Smooth muscle cell of the brain vasculature (primary cell): ENCODE results near the gene DEAF1.
"Not testable (repeated sequence)": the region's sequence is repeated elsewhere in the genome, so short reads cannot be mapped to it uniquely, and the experiment has no call there.

Experiments used
- DNase-seq: peaks from one replicate; pipeline ENCODE4 v3.0.0-alpha.2; 2012; ENCODE audit warnings: low read depth, low spot score

DEAF1 gene

DNA sequence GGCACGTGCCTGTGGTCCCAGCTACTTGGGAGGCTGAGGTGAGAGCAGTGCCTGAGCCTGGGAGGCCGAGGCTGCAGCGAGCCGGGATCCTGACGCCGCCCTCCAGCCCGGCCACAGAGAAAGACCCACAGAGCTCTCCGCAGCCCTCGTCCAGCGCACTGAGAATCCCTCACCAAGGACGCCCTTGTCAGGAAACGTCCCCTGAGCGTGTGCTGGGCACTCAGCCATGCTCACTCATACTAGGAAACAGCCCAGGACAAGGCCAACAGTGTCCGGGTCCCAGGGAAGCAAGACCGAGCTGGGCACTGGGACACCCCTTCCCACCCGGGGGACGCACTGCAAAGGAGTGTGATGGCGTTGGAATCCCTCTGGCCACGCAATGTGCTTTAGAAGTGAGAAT, 14.5 kb downstream of the DEAF1 start:
- DNase-seq, result no peak

DNA sequence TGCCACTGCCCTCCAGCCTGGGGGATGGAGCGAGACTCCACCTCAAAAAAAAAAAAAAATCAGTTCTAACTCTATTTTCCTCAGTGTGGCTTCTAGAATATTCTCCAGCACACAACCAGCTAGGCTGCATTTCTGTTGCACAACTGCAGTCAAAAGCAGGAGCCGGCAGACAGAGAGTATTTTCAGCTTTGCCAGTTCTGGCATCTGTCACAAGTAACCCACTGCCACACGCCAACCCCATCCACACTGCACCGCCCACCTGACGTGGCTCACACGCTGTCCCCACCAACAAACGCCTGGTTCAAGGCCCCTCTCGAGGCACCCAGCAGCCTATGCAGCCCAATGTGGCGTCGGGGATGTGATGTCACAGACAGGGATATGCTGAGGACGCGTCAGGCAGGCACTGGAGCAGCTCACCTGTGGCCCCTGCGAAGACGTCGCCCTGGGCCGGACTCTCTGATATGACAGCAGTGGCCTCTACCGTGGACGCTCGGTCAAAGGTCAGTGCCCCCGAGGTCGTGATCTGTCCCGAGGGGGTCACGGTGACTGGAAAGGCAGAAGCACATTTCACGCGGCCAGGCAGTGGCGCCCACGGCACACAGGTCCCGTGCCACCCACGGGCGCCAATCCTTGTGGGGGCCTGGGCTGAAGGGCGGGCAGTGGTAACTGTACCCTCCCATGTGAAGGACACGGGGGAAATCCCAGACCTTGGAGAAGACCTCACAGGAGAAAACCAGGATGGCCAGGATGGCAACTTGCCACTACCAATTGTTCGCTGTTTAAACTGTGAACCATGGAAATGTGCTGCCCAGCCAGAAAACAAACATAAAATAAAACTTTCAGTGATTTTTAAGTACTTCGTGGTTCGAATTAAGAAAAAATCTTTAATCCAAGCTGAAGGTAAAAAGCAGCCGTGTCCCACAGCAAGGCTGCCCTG, 15.5 kb downstream of the DEAF1 start:
- DNase-seq, result no peak

- DNase-seq, result no peak
Measured at GRCh38 chr11:678297-678696, 16.7 kb downstream of the DEAF1 start.

- no peak for DNase-seq
Measured at GRCh38 chr11:674406-674805, 20.6 kb downstream of the DEAF1 start.

DNA sequence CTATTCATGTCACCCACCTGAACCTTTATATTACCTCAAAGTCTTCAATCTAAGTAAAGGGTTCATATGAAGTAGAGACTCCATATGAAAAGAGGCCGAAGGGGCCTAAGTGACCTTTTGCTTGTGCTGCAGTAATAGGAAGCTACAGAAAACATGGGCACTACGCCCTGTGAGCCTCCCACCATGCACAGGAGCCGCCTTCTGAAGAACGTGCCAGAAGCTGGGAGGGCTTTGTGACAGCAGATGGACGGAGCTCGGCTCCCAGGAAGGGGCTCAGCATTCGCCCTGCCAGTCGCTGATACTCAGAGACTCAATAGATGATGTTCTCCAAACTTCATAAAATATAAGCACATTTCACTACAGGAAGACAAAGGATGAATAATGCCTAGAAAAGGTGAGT, 21.2 kb downstream of the DEAF1 start:
- DNase-seq, result no peak

- DNase-seq, result peak; percentile 7
Measured at GRCh38 chr11:665704-666281, 29.2 kb downstream of the DEAF1 start.

GRCh38 chr11:665062-665703, 29.8 kb downstream of the DEAF1 start:
- no peak for DNase-seq

DNA sequence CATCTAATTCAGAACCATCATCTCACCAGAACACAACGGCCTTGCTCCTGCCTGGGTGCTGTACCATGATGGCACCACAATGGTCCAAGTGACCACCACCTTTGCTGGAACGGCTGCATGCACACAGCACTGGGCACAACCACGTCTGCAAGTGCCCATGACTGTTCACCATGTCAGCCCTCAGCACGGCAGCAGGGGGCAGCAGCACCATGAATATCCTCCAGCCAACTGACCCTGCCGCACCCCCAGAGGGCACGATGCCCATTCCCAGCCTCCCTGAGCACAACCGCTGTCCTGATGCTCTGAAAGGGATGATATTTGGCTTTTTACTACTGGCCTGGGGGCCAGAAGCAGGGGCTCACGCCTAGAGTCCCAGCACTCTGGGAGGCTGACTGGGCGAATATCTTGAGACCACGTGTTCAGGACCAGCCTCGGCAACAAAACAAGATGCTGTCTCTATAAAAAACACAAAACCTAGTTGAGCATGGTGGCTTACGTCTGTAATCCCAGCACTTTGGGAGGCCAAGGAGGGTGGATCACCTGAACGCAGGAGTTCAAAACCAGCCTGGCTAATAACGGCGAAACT, 32.2 kb downstream of the DEAF1 start:
- peak; percentile 13 for DNase-seq

DNA sequence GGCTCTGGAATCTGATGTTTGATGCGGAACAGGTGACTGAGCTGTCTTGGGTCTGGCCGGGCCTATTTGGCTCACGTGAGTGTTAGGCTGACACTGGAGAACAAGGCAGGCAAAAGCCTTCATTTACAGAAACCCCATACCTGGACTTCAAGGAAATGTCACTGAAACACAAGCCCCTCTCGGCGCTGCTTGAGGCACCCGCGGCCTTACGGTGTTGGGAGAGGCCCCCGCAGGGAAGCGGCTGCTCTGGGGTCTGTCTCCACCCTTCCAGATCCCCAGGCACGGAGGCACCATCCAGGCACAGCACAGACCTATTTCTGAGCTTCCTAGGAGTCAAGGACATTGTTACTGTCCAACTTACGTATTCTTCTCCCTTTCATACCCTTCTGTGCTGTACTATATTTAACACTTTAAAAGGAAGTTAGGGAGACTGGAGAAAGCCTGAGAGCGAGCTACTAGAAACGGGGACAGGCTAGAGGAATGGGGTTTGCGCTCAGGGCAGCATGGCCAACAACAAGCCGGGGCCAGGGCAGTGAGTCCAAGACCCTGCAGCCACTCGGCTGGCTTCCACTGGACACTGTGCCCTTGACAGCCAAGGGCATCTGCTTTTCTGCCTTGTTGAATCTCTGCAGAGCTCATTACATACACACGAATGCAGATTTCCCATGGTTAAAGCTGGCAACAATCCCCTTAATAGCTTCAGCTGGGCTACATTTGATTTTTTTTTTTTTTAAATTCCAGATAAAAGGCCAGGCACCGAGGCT, 34.2 kb downstream of the DEAF1 start:
- no peak for DNase-seq

- DNase-seq, result no peak
Measured at GRCh38 chr11:660281-660680, 34.7 kb downstream of the DEAF1 start.

DNA sequence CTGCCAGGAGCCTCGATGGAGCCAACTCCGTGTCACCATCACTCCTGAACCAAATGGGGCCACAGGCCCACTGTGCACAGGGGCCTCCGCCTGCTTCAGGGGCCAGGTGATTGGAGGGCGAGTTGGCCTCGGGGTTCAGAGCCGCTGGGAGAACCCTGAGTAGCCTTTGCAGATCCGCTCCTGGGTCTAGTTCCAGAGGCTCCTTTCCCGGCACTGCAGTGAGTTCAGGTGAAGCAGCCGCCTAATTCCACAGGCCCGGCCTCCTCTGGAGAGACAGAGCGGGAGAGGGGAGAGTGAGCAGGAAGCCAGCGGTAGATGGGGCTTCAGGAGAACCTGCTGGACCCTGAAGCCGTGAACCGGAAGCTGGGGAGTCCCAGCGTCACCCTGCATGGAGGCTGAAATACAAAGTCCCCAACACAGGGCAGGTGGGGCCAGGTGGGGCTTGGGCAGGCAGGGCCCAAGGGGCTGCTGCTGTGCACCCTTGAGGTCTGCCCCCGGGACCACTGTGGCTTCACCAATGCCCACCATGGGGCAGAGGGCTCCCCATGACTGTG, 35.4 kb downstream of the DEAF1 start:
- no peak for DNase-seq

DNA sequence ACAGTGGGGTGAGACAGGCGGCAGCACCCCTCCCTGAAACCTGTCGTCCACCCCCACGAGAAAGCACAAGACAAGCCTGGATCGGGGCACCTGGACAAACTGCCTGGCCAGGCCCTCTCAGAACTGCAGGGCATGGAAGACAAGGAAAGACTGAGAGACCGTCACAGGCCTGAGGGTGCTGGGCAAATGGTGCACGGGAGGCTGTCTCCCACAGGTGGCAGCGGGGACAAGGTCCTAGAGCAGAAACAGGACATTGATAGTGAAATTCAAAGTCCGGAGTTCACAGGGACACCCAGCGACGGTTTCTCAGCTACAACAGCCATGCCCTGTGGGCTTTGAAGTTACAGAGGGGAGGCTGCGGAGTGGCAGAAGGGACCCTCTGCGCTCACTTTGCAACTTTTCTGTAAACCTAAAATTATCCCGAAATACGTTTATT, 37.3 kb downstream of the DEAF1 start:
- no peak for DNase-seq

- DNase-seq, result no peak
Measured at GRCh38 chr11:656866-657265, 38.2 kb downstream of the DEAF1 start.

DNA sequence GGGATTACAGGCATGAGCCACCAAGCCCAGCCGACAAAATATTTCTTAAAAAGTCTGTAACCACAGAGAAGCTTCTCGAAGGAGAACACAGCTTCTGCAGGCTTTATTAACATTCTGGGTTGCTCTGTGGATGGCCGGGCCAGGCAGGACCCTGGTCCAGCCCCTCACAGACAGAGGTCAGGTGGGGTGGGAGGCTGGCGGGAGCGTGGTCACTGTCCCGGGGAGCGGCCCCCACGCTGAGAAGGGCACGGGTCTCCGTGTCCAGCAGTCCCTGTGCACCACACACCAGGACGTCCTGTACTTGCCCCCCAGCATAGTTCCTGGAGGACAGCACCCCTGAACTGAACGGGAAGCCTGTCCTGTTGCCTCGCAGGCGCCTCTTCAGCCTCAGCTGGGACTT, 38.6 kb downstream of the DEAF1 start:
- no peak for DNase-seq

- DNase-seq, result no peak
Measured at GRCh38 chr11:655036-655726, 39.8 kb downstream of the DEAF1 start.

DNA sequence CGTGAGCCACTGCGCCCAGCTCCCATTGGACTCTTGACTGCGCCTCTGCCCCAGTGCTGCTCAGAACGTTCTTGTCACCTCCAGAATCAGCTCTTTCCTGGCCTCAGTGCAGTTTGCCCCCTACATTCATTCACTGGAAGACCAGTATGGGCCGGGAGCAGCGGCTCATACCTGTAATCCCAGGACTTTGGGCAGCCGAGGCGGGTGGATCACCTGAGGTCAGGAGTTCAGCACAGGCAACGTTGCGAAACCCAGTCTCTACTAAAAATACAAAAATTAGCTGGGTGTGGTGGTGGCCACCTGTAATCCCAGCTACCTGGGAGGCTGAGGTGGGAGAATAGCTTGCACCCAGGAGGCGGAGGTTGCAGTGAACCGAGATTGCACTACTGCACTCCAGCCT, 40.6 kb downstream of the DEAF1 start:
- not testable (repeated sequence) for DNase-seq

- DNase-seq, result no peak
Measured at GRCh38 chr11:653837-654236, 41.2 kb downstream of the DEAF1 start.

DNA sequence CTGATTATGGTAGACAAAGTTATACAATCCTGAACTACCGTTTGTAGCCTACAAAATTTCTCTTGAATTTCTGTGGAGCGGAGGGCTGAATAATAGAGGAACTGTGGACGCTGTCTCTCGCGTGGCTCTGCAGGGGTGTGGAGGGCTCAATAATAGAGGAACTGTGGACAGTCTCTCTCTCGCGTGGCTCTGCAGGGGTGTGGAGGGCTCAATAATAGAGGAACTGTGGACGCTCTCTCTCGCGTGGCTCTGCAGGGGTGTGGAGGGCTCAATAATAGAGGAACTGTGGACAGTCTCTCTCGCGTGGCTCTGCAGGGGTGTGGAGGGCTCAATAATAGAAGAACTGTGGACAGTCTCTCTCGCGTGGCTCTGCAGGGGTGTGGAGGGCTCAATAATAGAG, 41.9 kb downstream of the DEAF1 start:
- not testable (repeated sequence) for DNase-seq

- no peak for DNase-seq
Measured at GRCh38 chr11:650482-650881, 44.5 kb downstream of the DEAF1 start.

DNA sequence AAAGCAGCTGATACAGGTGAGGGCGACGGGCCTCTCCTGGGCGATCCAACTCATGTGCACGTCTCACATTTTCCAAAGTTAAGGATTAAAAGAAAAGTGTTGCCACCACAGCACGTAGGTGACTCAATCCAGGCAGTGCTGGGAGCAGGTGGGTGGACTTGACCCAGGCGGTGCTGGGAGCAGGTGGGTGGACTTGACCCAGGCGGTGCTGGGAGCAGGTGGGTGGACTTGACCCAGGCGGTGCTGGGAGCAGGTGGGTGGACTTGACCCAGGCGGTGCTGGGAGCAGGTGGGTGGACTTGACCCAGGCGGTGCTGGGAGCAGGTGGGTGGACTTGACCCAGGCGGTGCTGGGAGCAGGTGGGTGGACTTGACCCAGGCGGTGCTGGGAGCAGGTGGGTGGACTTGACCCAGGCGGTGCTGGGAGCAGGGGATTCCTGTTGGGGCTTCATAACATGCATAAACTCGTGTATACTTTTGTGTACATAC, 47.3 kb downstream of the DEAF1 start:
- DNase-seq, result not testable (repeated sequence)
